ENCODE results near the gene RUNX2.

DNA sequence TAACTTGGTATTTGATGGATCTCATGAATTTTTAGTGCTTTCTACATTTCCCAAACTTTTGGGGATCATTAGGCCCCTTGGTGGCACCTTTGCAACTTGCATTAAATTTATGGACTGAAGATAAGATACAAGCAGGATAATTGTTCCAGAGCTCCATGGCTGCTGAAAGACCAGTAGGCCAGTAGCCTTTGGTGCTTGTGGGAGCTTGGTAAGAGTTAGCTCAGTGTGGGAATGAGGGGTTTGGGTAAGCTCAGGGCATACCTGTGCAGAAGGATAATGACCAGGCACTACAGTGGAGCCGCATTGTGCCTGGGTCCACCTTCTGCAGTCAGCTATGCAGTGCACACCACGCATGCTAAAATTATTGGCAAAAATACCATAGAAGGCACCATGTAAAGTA is 290.1 kb downstream of the RUNX2 start:
- TF ChIP-seq PPARA (CRISPR knock-in tag; IDR thresholded peaks at IDR 0.05; ENCODE audit: borderline replicate concordance) (no peak), SNAI2 (CRISPR knock-in tag; IDR thresholded peaks at IDR 0.05) (no peak), ZFP30 (CRISPR knock-in tag; IDR thresholded peaks at IDR 0.05) (no peak), ZNF565 (CRISPR knock-in tag; conservative IDR thresholded peaks at IDR 0.05; ENCODE audit: low read depth) (no peak)
- TF ChIP-seq, protein P1, sequence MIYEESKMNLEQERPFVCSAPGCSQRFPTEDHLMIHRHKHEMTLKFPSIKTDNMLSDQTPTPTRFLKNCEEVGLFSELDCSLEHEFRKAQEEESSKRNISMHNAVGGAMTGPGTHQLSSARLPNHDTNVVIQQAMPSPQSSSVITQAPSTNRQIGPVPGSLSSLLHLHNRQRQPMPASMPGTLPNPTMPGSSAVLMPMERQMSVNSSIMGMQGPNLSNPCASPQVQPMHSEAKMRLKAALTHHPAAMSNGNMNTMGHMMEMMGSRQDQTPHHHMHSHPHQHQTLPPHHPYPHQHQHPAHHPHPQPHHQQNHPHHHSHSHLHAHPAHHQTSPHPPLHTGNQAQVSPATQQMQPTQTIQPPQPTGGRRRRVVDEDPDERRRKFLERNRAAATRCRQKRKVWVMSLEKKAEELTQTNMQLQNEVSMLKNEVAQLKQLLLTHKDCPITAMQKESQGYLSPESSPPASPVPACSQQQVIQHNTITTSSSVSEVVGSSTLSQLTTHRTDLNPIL (CRISPR knock-in tag; IDR thresholded peaks at IDR 0.05; ENCODE audit: low read depth): no peak
